Activated B cell treated with CpG ODN at 0.5 μM for 24 hours (primary cell): Measurements from ENCODE around the gene NR3C1. TPM values are rescaled to one million over a fixed set of nuclear protein-coding genes. Genes with fewer than 3 reads are reported as not detected.

Source experiments
- ATAC-seq: fragments of 200-7000 bp; cut with Tn5 transposase; one replicate; pipeline ENCODE4 v1.10.0; 2021; ENCODE audit warnings: low read depth, mild to moderate bottlenecking, moderate library complexity
- CTCF ChIA-PET: fragments of 350-600 bp; sonication (Branson Sonifier 250); formaldehyde crosslinking; loops from one replicate; lab custom pipeline; 2021; ENCODE audit warnings: antibody characterized with exemption; lab: Charles Lee
- POLR2A ChIA-PET: fragments of 350-600 bp; sonication (Branson Sonifier 250); formaldehyde crosslinking; loops from one replicate; lab custom pipeline; 2021; ENCODE audit warnings: antibody characterized with exemption; lab: Charles Lee
- DNase-seq: peaks from one replicate; pipeline ENCODE4 v3.0.0; 2022
- H3K27ac Mint-ChIP-seq: one replicate; pipeline ENCODE4 v1.8.0; 2020; ENCODE audit warnings: mixed read lengths
- H3K27me3 Mint-ChIP-seq: one replicate; pipeline ENCODE4 v1.8.0; 2021; ENCODE audit warnings: mixed read lengths
- H3K36me3 Mint-ChIP-seq: one replicate; pipeline ENCODE4 v1.8.0; 2021; ENCODE audit warnings: low read depth, mixed read lengths
- H3K4me1 Mint-ChIP-seq: one replicate; pipeline ENCODE4 v1.8.0; 2021; ENCODE audit warnings: mixed read lengths
- H3K4me3 Mint-ChIP-seq: one replicate; pipeline ENCODE4 v1.8.0; 2020; ENCODE audit warnings: mild to moderate bottlenecking, mixed read lengths
- H3K9me3 Mint-ChIP-seq: one replicate; pipeline ENCODE4 v1.8.0; 2020; ENCODE audit warnings: mixed read lengths
- CTCF ChIP-seq: fragments of 200-600 bp; IDR thresholded peaks from one replicate; pipeline ENCODE4 v1.8.0; 2022; ENCODE audit warnings: antibody characterized with exemption, mild to moderate bottlenecking
- intact Hi-C: fragments of 100-400 bp; cut with micrococcal nuclease; formaldehyde crosslinking; loops from one replicate; pipeline ENCODE4 v1.15.1; 2024
- total RNA-seq: library from RNA; stranded (reverse); gene quantifications from 2 replicates; pipeline ENCODE4 v1.2.3, GENCODE V29; 2022

NR3C1 gene
- total RNA-seq, 1 donor from 2014 or later: 110 TPM

DNA sequence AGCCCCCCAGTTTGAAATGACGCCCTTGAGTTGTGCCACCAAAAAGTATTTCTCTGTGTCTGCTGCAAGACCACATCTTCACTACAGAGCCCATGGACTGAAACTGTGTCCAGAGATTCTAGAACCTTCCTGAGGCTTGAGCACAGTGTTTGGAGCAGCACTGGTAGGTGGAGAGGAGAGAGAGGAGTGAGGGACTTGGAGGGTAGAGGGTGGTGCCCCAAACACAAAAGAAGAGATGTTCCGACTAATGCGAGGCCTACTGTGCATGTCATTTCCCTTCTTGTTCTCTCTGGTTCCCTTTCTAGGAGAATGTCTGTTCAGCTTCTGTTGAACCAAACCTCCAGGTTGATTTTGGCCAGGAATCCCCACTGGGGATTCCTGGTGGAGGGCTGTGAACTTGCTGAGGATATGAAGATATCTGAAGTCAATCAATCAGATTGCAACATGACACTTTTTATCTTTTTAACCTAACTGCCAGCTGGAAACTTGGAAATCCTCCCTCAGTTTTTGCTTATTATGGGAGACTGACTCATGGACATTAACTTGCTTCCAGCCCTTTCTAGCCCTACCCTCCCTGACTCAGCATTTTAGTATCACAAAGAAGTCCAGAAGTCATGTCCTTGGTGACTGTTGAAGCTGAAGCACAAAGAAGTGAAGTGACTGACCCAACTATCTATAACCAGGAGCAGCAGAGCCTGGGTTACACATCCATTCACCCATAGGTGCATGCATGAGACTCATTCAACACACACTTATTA is 154.5 kb downstream of the NR3C1 start:
- TF ChIP-seq CTCF: no peak
- DNase-seq (no peak), ATAC-seq (no peak)
- Mint-ChIP-seq H3K36me3 (no peaks in the 10 kb centered on the region), H3K4me1 (peaks cover 12% of the 10 kb centered on the region), H3K27ac (no peak overlapping the region), H3K27me3 (no peaks in the 10 kb centered on the region), H3K9me3 (no peaks in the 10 kb centered on the region), H3K4me3 (no peak overlapping the region)
- intact Hi-C loops: no loop called here
- CTCF ChIA-PET: interaction anchor here (0.6 kb wide), 1 partner anchor 111 kb away, joined by 3 read pairs; no protein-coding TSS in a partner anchor
- POLR2A ChIA-PET: no interaction called here

DNA sequence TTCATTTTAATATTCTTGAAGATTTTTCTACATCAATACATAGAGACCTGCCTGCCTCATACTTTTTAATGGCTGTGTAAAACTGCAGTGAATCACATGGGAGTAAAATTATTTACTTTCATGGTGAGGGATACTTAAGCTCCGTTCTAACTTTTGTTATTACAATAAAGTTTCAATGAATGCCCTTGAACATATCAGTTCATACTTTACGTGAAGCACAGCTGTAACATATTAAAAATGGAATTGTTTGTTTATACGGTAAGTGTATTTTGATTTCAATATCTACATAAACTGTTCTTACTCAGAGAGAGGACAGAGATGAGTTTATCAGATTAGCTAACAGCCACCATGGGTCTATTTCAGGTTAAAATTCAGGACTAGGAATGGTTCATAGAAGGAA is 155.1 kb downstream of the NR3C1 start:
- DNase-seq: no peak
- Mint-ChIP-seq H3K27me3 (no peaks in the 10 kb centered on the region), H3K9me3 (no peaks in the 10 kb centered on the region), H3K36me3 (no peaks in the 10 kb centered on the region), H3K4me1 (peaks cover 12% of the 10 kb centered on the region), H3K4me3 (no peak overlapping the region), H3K27ac (no peak overlapping the region)
- POLR2A ChIA-PET: no interaction called here
- ATAC-seq: no peak
- CTCF ChIA-PET: interaction anchor here (0.6 kb wide), 1 partner anchor 111 kb away, joined by 3 read pairs; no protein-coding TSS in a partner anchor
- TF ChIP-seq CTCF: no peak
- intact Hi-C loops: no loop called here

DNA sequence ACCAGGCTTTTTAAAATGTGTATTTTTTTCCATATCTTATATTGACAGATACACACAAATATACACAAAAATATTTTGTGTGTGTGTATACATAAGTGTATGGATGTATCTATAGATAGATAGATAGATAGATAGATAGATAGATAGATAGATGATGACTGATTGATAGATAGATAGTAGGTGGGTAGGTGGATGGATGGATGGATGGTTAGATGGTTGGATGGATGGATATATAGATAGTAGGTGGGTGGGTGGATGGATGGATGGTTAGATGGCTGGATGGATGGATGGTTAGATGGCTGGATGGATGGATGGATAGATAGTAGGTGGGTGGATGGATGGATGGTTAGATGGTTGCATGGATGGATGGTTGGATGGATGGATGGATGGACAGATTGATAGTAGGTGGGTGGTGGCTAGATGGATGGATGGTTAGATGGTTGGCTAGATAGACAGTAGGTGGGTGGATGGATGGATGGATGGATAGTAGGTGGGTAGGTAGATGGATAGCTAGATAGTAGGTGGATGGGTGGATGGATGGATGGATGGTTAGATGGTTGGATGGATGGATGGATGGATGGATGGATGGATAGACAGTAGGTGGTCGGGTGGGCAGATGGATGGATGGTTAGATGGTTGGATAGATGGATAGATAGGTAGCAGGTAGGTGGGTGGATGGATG is 156.2 kb downstream of the NR3C1 start:
- no peak for ATAC-seq
- TF ChIP-seq CTCF: no peak
- intact Hi-C loops: no loop called here
- Mint-ChIP-seq H3K4me1 (peaks cover 7% of the 10 kb centered on the region), H3K36me3 (no peaks in the 10 kb centered on the region), H3K9me3 (no peaks in the 10 kb centered on the region), H3K27ac (no peak overlapping the region), H3K27me3 (no peaks in the 10 kb centered on the region), H3K4me3 (no peak overlapping the region)
- ChIA-PET POLR2A (no interaction called here), CTCF (no interaction called here)
- DNase-seq: no peak

- Mint-ChIP-seq H3K27ac (no peak overlapping the region), H3K9me3 (no peaks in the 10 kb centered on the region), H3K4me1 (no peaks in the 10 kb centered on the region), H3K36me3 (no peaks in the 10 kb centered on the region), H3K4me3 (no peak overlapping the region), H3K27me3 (no peaks in the 10 kb centered on the region)
- ChIA-PET CTCF (no interaction called here), POLR2A (no interaction called here)
- ATAC-seq (no peak), DNase-seq (no peak)
- intact Hi-C loops: no loop called here
- no peak for TF ChIP-seq CTCF
These were observed 157.4 kb downstream of the NR3C1 start for GRCh38 chr5:143245929-143246561.

DNA sequence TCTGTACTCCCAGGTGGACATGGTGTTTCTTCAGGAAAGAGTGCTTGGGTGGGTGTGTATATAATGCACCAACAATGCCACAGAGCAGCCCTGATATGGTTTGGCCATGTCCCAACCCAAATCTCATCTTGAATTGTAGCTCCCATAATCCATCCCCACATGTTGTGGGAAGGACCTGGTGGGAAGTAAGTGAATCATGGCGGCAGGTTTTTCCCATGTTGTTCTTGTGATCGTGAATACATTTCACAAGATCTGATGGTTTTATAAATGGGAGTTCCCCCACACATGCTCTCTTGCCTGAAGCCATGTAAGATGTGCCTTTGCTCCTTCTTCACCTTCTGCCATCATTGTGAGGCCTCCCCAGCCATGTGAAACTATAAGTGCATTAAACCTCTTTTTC is 158.5 kb downstream of the NR3C1 start:
- H3K27ac Mint-ChIP-seq: no peak overlapping the region
- H3K4me1 Mint-ChIP-seq: no peaks in the 10 kb centered on the region
- ChIA-PET CTCF (no interaction called here), POLR2A (no interaction called here)
- DNase-seq (no peak), ATAC-seq (no peak)
- no peak overlapping the region for H3K4me3 Mint-ChIP-seq
- H3K36me3 Mint-ChIP-seq: no peaks in the 10 kb centered on the region
- TF ChIP-seq CTCF: no peak
- no peaks in the 10 kb centered on the region for H3K9me3 Mint-ChIP-seq
- intact Hi-C loops: no loop called here
- no peaks in the 10 kb centered on the region for H3K27me3 Mint-ChIP-seq
